CD4-positive, alpha-beta T cell treated with Interleukin-15 for 1 hour (primary cell): ENCODE results near the gene MAPK8.
A peak's percentile ranks its signal among the peaks of the same experiment; 100 is the strongest.
"Not testable (repeated sequence)": the region's sequence is repeated elsewhere in the genome, so short reads cannot be mapped to it uniquely, and the experiment has no call there.

ENCODE experiments used
- DNase-seq: peaks from one replicate; pipeline ENCODE4 v3.0.0-alpha.2; 2020

Gene MAPK8

DNA sequence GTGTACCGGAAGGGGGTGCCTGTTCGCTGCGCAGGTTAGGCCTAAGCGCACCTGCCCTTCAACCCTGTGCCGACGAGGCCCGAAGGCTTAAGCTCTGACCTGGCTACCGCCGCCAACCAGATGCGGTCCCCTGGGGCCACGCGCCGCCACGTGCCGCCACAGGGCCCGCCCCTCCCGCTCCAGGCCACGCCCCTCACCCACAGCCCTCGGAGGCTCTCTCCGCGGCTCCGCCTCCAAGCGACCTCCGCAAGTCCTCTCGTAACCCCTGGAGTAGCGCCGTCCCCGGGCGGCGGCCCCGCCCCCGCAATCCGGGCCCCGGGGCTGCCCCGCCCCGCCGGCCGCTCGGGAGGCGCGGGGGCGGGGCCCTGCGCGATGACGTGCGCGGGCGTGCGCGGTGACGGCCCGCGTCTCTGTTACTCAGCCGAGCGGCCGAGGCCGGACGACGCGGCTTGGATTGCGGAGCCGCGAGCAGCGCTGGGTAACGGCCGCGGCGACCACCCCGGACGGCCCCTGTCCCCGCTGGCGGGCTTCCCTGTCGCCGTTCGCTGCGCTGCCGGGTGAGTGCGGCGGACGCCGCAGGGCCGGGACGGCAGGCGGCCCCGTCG is at the start of gene MAPK8:
MAPK8 (plus strand) TSS at position 413 of the 605 bp plus-strand sequence. CDS start 94,984 bp downstream, outside the sequence.
- peak; percentile 97 for DNase-seq

DNA sequence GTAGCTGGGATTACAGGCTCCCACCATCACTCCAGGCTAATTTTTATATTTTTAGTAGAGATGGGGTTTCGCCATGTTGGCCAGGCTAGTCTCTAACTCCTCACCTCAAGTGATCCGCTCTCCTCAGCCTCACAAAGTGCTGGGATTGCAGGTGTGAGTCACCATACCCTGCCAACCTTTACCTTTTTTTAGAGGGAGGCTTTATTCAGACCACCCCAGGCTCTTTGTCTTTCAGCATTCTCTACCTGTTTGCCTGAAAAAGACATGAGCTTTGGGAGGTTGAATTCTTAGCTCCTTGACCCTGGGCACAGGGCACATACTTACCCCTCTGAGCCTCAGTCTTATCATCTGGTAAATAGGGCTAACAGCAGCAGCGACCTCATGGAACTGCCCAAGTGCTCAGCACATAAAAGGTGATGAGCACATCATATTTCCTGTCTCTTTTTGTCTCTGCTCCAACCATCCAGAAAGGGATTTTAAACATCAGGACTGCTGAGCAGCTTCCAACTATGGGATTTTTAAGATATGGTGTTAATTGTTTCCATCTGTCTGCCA is 49.0 kb upstream of the MAPK8 start:
- DNase-seq: no peak

- no peak for DNase-seq
Measured at GRCh38 chr10:48258105-48258504, 48.4 kb upstream of the MAPK8 start.

DNA sequence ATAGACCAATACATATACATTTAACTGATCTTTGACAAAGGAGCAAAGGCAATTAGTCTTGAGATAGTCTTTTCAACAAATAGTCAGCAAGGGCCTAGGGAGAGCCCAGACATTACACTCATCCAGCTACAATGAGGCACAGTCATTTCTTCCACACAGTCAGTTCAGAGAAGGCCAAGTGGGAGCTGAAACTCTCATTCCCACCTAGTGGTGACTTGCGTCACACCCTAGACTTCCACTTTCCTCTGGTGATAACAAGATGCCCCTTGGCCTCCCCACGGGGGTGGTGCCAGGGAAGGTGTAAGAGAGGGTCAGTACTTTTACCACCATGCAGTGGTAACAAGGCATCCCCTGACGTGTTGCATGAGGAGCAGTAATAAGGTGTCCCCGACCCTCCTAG is 39.9 kb upstream of the MAPK8 start:
- DNase-seq: no peak

- DNase-seq: no peak
Measured at GRCh38 chr10:48271047-48271730, 35.3 kb upstream of the MAPK8 start.

DNA sequence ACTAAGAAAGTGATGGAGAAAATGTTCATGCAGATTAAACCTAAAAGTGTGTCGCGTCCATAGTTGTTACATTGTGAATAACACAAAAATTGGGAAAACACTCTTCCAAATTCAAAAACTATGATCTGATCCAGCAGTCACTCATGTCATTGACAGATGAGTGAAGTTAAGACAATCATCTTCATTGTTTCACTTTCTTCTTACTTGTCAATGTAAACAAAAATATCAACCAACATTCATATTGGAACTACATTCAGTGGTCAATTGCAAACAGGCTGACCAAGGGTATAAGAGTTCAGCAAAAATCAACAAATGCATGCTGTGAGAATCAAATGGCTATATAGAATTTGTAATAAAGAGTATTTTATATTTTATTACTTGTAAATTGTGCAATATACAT is 33.8 kb upstream of the MAPK8 start:
- no peak for DNase-seq

GRCh38 chr10:48273741-48274140 is 32.7 kb upstream of the MAPK8 start:
- no peak for DNase-seq

- no peak for DNase-seq
Measured at GRCh38 chr10:48274636-48275035, 31.8 kb upstream of the MAPK8 start, which contains the start of gene FRMPD2. TSS of gene FRMPD2 (minus strand) at chr10:48274696. CDS start at chr10:48274567, 129 bp downstream.

DNA sequence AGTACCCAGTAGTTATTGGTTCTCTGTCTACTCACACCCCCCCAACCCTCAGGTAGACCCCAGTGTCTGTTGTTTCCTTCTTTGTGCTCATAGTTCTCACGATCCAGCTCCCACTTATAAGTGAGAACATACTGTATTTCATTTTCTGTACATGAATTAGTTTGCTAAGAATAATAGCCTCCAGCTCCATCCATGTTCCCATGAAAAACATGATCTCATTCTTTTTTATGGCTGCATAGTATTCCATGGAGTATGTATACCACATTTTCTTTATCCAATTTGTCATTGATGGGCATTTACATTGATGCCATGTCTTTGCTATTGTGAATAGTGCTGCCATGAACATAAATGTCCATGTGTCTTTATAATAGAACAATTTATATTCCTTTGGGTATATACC is 29.4 kb upstream of the MAPK8 start:
- DNase-seq: no peak

DNA sequence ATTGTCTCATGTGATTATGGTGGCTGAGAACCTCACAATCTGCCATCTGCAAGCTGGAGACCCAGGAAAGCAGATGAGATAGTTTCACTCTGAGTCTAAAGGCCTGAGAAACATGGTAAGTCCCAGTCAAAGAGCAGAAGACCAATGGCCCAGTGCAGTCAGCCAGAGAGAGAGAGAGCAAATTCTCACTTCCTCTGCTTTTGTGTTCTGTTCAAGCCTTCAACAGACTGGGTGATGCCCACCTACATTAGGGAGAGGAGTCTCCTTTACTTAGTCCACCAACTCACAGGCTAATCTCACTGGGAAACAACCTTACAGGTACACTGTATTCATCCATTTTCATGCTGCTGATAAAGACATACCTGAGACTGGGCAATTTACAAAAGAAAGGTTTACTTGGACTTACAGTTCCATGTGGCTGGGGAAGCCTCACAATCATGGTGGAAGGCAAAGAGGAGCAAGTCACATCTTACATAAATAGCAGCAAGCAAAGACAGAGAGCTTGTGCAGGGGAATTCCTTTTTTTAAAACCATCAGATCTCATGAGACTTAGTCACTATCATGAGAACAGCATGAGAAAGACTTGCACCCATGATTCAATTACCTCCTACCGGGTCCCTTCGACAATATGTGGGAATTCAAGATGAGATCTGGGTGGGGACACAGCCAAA is 27.3 kb upstream of the MAPK8 start:
- DNase-seq: no peak

- DNase-seq: not testable (repeated sequence)
Measured at GRCh38 chr10:48281697-48282096, 24.8 kb upstream of the MAPK8 start.

DNA sequence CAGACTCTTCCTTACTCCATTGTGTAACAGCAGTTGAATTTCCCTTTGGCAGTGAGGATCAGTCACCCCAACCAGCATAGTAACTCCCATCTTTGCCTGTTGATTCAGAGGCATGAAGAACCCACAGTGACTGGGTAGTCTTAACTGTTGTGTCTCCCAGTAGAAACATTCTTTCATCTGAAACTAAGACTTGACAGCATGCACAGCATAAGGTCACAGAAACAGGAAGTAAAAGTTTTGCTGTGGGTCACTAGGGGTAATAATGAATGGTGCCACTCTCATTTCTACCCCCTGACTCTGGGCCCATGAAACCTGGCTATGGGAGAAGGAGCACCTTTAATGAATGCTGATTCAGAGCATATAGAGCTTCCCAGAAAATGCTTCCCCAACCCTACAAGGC is 23.6 kb upstream of the MAPK8 start:
- no peak for DNase-seq

- no peak for DNase-seq
Measured at GRCh38 chr10:48284002-48284546, 22.4 kb upstream of the MAPK8 start.

GRCh38 chr10:48284811-48285210 is 21.7 kb upstream of the MAPK8 start:
- DNase-seq: no peak

- no peak for DNase-seq
Measured at GRCh38 chr10:48285710-48286109, 20.8 kb upstream of the MAPK8 start.

DNA sequence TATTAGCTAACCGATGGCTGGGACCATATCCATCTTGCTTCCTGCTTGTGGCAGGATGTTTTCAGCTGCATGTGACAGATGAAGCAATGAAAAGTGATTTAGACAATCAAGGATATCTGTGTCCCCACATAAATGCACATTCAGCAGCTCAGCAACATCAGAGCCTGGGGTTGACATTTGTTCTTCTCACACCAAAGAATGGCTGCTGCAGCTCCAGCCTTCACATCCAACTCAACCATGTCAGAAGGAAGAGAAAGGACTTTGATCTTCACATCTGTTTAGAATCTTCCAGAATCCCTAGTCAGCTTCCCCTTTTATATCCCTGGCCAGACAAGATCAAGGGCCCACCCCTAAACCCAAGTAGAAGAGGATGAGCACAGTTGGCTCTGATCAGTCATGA is 20.1 kb upstream of the MAPK8 start:
- DNase-seq: no peak

GRCh38 chr10:48287417-48288391 is 18.8 kb upstream of the MAPK8 start:
- no peak for DNase-seq

GRCh38 chr10:48288661-48289060 is 17.8 kb upstream of the MAPK8 start:
- no peak for DNase-seq

- DNase-seq: peak; percentile 27
Measured at GRCh38 chr10:48289501-48290238, 16.8 kb upstream of the MAPK8 start.

- DNase-seq: no peak
Measured at GRCh38 chr10:48290286-48290685, 16.2 kb upstream of the MAPK8 start.

DNA sequence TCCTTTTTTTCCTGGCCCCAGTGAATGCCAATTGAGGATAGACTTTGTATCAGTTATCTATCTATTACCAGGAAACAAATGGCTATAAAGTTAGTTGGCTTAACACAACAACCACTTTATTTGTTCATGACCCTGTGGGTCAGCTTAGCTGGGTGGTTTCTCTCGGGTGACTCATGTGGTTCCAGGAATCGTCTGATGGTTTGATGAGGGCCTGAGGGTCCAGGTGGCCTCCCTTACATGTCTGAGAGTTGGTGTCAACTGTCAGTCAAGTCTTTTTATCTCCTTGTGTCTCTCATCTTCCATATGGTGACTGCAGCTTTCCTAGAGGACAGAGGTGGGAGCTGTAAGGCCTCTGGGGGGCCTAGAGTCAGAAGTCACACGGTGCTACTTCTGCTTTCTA is 15.3 kb upstream of the MAPK8 start:
- no peak for DNase-seq

- no peak for DNase-seq
Measured at GRCh38 chr10:48292616-48293015, 13.9 kb upstream of the MAPK8 start.
